ACHN (cell line): ENCODE results near the gene DPP7.

Experiments used
- DNase-seq: peaks from one replicate; pipeline ENCODE4 v3.0.0-alpha.2; 2015
- in situ Hi-C: cut with HindIII; loops from 2 replicates; pipeline ENCODE4 v1.10.0; 2017; ENCODE audit warnings: low sequenced_read_pairs, low pct_ligation_motif_present, low pct_unique_long_range_greater_than_20kb

DPP7 gene

GRCh38 chr9:137149363-137149762 lies 34.8 kb upstream of the DPP7 start:
- in situ Hi-C loops: no loop called here
- DNase-seq: no peak

DNA sequence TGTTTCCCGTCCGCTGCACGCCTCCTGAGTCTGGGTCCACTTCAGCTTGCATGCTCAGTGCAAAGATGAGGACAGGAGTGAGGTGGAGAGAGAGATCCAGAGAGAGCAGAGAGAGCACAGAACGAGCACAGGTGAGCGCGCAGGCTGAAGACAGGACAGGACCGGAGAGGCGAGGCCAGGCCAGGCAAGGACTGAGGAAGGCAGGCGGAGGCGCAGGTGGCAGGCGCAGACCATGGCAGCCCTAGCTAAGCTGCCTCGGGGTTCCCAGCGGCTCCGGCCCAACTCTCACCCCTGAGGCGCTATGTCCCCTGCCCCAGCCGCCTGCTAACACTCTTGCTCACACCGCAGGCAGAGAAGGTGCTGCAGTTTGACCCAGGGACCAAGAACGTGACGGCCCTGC lies 34.1 kb upstream of the DPP7 start:
- in situ Hi-C loops: no loop called here
- DNase-seq: no peak

DNA sequence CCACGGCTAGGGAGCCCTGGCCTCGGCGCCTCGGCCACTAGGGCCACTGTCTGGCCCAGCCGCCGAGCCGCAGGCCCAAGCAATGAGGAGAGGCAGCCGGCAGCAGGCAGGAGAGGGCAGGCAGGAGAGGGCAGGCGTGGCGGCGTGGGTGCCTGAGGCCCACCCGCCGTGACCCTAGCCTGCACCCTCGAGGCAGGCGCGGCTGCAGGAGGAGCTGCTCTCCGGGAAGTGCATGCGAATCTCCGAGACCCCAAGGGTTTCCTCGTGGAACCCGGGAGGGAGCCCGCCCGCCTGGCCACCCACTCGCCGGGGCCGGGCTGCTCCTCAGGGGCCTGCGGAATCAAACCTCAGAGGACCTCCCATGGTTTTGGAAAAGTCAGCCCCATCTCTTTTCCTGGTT lies 33.7 kb upstream of the DPP7 start:
- in situ Hi-C loops: no loop called here
- DNase-seq: no peak

DNA sequence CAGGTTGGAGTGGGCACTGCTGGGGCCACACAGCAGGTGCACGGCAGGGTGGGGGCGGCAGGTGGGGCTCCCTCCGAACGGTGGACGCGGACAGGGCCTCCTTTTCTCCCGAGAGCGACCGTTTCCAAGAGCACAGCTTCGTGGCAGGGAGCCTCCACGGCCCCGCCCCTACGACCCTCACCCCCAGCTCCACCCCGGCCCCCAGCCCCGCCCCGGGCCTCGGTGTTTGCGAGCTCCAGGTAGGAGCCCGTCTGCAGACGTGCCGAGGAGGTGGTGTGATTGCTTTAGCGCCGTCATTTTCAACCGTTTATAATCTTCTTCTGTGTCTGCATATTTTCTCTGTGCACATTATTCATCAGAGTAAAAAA lies 33.2 kb upstream of the DPP7 start:
- DNase-seq: no peak
- in situ Hi-C loops: no loop called here

- no peak for DNase-seq
- in situ Hi-C loops: no loop called here
Observed at GRCh38 chr9:137147091-137147792, 32.7 kb upstream of the DPP7 start.

GRCh38 chr9:137146527-137146918 lies 32.0 kb upstream of the DPP7 start:
- peak; percentile 14 for DNase-seq
- in situ Hi-C loops: no loop called here

DNA sequence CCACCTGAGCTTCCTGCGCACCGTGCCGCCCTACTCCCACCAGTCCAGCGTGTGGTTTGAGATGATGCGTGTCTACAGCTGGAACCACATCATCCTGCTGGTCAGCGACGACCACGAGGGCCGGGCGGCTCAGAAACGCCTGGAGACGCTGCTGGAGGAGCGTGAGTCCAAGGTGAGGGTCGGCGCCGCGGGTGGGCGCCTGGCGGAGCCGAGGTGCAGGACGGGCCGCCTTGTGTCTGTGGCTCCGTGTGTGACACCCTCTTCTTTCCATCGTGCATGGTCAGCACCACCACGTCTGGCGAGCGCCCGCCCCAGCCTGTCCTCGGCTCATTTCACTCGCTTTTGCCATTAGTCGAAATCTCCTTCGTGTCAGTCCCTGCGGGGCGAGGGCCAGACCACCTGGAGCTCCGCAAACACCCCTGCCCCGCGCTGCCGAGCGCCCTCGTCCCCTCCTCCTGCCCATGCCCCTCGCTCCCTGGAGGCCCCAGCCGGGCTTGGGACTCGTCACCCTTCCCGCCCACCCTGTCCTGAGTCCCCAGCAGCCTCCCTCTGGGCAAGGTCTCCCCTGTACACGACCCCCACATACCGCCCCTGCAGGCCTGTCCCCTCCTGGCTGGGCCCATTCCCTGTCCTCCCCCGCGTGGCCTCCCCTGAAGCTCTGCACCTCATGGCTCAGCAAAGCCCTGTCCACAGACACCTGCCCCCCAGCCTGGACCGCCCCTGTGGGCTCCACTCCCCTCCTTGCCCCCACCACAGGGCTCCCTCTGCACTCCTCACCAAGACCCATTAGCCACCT lies 31.4 kb upstream of the DPP7 start:
- in situ Hi-C loops: no loop called here
- DNase-seq: no peak

DNA sequence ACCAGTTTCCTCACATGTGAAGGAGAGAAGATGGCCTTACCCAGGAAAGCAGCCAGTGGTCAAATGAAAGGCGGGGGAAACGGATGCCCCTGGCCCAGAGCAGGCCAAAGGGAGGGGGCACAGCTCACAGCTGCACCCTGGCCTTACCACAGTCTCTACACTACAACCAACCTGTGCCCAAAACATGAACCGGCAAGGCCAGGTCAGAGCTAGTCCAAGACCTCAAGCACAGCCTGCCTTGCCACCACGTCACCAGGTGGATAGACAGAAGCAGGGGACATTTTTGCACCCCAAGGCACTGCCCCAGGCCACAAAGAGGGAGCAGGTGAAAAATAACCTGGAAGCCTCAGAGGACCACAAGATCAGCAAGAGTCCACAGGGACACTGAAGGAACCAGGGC lies 28.9 kb upstream of the DPP7 start:
- DNase-seq: no peak
- in situ Hi-C loops: no loop called here

GRCh38 chr9:137141976-137142936 lies 27.7 kb upstream of the DPP7 start:
- in situ Hi-C loops: no loop called here
- no peak for DNase-seq

GRCh38 chr9:137141050-137141810 lies 26.7 kb upstream of the DPP7 start:
- DNase-seq: no peak
- in situ Hi-C loops: no loop called here

- in situ Hi-C loops: no loop called here
Observed at GRCh38 chr9:137140151-137141012, 25.8 kb upstream of the DPP7 start.

DNA sequence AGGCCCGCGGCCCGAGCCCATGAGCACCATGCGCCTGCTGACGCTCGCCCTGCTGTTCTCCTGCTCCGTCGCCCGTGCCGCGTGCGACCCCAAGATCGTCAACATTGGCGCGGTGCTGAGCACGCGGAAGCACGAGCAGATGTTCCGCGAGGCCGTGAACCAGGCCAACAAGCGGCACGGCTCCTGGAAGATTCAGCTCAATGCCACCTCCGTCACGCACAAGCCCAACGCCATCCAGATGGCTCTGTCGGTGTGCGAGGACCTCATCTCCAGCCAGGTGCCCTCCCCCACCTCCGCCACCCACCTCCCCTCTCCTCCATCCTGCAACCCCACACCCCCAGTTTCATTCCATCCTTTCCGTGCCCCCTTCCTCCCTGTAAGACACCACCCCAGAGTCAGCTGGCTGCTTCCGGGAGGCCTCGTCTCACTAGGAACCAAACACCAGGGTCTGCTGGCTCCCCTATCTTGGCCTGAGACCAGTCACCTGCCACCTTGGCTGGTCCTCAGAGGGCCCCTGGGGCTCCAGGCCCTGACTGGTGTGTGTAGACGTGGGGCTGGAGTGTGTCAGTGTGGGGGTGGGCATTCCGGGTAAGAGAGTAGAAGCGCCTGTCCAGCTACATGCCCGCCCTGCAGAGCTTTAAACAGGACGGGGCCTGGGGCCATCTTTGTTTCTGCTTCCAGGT lies 25.1 kb upstream of the DPP7 start:
- in situ Hi-C loops: no loop called here
- DNase-seq: no peak

More at GRCh38 chr9:137140151-137141012, 25.8 kb upstream of the DPP7 start:
- no peak for DNase-seq

- in situ Hi-C loops: no loop called here
- peak; percentile 40 for DNase-seq
Observed at GRCh38 chr9:137138722-137139467, 24.4 kb upstream of the DPP7 start, which contains the start of gene GRIN1. Gene GRIN1, plus strand, starts transcription at chr9:137139154. Its CDS starts 333 bp downstream, at chr9:137139487.

DNA sequence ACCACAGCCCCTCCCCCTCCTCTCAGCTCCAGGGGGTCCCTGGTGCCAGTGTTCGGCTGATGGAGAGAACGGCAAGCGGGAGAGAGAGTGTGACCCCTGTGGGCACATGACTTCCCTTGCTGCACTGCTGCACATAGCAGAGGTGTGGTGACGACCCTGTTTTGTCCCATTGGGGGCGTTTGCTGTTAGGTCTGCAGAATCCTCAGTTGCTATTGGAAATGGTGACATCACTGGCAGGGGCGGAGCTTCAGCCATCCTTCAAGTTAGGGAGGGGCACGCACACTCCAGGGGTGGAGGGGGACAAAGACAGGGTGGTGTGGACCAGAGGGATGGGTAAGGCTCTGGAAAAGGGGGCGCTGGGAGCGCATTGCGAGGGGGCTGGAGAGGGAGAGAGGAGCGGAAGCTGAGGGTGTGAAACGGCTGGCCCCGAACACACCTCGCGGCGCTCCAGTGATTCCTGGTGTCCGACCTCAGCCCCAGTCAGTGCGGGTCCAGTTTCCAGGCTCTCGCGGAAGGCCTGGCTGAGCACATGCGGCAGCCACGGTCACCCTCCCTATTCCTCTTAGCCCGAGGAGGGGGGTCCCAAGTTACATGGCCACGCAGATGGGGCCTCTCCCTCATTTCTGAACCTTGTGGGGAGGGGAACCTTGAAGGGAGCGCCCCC lies 23.7 kb upstream of the DPP7 start:
- DNase-seq: no peak
- in situ Hi-C loops: no loop called here

- in situ Hi-C loops: no loop called here
Observed at GRCh38 chr9:137136881-137137607, 22.5 kb upstream of the DPP7 start.

More at GRCh38 chr9:137136881-137137607, 22.5 kb upstream of the DPP7 start:
- no peak for DNase-seq
